GM20000 (cell line): ENCODE results near the gene CTCF.

Experiments
- DNase-seq: peaks from one replicate; pipeline ENCODE4 v3.0.0; 2012; ENCODE audit warnings: low spot score
- CTCF ChIP-seq: IDR thresholded peaks from 2 replicates; pipeline ENCODE4 v1.5.1; 2012; ENCODE audit warnings: mild to moderate bottlenecking, control low read depth; ENCODE audit errors: extremely low read depth, missing control alignments

The CTCF gene

DNA sequence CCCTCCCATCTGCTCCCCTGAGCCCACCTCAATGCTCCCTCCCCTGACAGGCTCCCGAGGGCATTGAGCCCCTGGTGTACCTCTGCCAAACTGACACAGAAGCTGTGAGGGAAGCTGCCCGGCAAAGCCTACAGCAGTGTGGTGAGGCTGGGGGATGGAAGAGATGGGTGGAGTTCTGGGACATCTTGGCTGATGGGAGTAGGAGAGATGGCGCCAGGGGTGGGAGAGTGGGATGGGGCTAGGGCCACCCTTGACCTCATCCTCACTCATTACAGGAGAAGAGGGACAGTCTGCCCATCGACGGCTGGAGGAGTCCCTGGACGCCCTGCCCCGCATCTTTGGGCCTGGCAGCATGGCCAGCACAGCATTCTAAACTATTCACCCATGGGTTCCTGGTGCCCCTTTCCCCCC is 16.2 kb upstream of the CTCF start:
- TF ChIP-seq CTCF, result no peak
- DNase-seq, result no peak

- peak; percentile 86 for TF ChIP-seq CTCF
- DNase-seq, result peak; percentile 78
Measured at GRCh38 chr16:67546761-67547422, 15.4 kb upstream of the CTCF start.

GRCh38 chr16:67547423-67548264 is 14.7 kb upstream of the CTCF start:
- no peak for TF ChIP-seq CTCF

GRCh38 chr16:67548265-67549126 is 13.8 kb upstream of the CTCF start:
- DNase-seq, result peak; percentile 61
- TF ChIP-seq CTCF, result no peak

More at GRCh38 chr16:67547423-67548264, 14.7 kb upstream of the CTCF start:
- DNase-seq, result no peak

DNA sequence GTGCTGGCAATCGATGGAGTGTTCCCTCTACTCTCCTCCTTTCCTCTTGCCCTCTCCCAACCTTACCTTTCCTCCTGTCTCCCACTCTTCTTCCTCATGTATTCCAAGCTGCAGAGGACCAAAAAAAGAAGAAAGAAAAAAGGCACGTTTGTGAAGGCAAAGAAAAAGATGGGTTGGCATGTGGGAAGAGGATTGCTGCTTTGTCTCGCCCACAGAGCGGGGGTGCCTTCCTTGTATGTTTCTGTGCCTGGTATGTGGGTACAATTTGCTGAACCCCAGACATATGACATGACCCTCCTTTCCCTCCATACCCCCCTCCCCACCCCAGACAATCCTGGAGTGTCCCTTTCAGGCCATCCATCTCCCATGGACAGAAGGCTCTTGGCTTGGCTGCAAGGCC is 13.1 kb upstream of the CTCF start:
- TF ChIP-seq CTCF, result no peak
- DNase-seq, result no peak

GRCh38 chr16:67549936-67550335 is 12.4 kb upstream of the CTCF start:
- no peak for DNase-seq
- TF ChIP-seq CTCF, result no peak
